Spinal cord (tissue), 10 donors: ENCODE measurements around the gene CARD16. TPM values are rescaled to one million over a fixed set of nuclear protein-coding genes. Genes with fewer than 3 reads are reported as not detected.
"Not testable (repeated sequence)": the region's sequence is repeated elsewhere in the genome, so short reads cannot be mapped to it uniquely, and the experiment has no call there.

Source experiments
- DNase-seq, 6 donors: peaks; one replicate each; pipeline versions ENCODE4 v3.0.0 to v3.0.0-alpha.2; 2013 to 2015; ENCODE audit warnings: low spot score in 6 of 6, low read depth in 4 of 6
- H3K27ac ChIP-seq: one replicate; pipeline ENCODE4 v1.5.1; 2013; ENCODE audit warnings: low read depth, low read length, control low read depth
- H3K27me3 ChIP-seq: one replicate; pipeline ENCODE4 v1.6.1; 2013; ENCODE audit warnings: low read length; ENCODE audit not compliant: control insufficient read depth, insufficient read depth
- H3K36me3 ChIP-seq: one replicate; pipeline ENCODE4 v1.6.1; 2013; ENCODE audit warnings: low read length; ENCODE audit not compliant: control insufficient read depth, insufficient read depth
- H3K4me1 ChIP-seq: one replicate; pipeline ENCODE4 v1.6.1; 2013; ENCODE audit warnings: low read length; ENCODE audit not compliant: control insufficient read depth, insufficient read depth
- H3K4me3 ChIP-seq: one replicate; pipeline ENCODE4 v1.5.1; 2013; ENCODE audit warnings: low read depth, low read length, control low read depth
- H3K9me3 ChIP-seq: one replicate; pipeline ENCODE4 v1.6.1; 2013; ENCODE audit warnings: low read length; ENCODE audit not compliant: control insufficient read depth, insufficient read depth
- WGBS: methylation state at CpG from one replicate; pipeline ENCODE4 v1.1.5; 2013; ENCODE audit warnings: missing lambda C conversion rate; ENCODE audit not compliant: insufficient coverage; 5-methylcytosine and 5-hydroxymethylcytosine counted together
- polyA plus RNA-seq, 2 donors: library from polyadenylated mRNA; unstranded; fragments of 120-200 nt; gene quantifications; one replicate each; pipeline ENCODE4 v1.2.1, GENCODE V29; 2013; ENCODE audit not compliant: insufficient read length in 2 of 2
- total RNA-seq, 2 donors: library from RNA; depleted of rRNA in 1 of 2; stranded (reverse); fragments of 120-200 nt in 1 of 2; fragments of >200 nt in 1 of 2; gene quantifications; one replicate each; pipeline versions ENCODE4 v1.2.3 to v1.2.4, GENCODE V29; 2013 to 2014
- donor health status: healthy.

Gene CARD16
- total and polyA plus RNA-seq, 4 donors = 0.97 to 9.7 (median 3.3) TPM

DNA sequence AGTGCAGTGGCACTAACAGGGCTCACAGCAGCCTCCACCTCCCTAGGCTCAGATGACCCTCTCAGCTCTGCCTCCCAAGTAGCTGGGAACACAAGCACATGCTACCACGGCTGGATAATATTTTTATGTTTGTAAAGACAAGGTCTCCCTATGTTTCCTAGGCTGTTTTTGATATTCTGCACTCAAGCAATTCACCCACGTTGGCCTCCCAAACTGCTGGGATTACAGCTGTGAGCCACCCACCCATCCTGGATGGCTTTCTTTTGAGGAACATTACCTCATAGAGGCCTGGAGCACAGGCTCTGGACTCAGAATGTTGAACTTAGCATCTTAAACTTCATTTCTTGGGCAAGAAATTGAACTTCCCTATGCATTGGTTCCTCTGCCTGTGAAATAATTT is 26.9 kb upstream of the CARD16 start:
- H3K4me3 ChIP-seq, H3K27ac ChIP-seq, DNase-seq, H3K9me3 ChIP-seq, H3K4me1 ChIP-seq, H3K36me3 ChIP-seq, H3K27me3 ChIP-seq: not testable (repeated sequence)
- no CpG with 5 or more reads among the region's 2 CpGs for WGBS

GRCh38 chr11:105071089-105071732 is 26.1 kb upstream of the CARD16 start:
- Histone ChIP-seq H3K4me1 (no peaks in the 10 kb centered on the region), H3K27ac (no peak overlapping the region), H3K36me3 (no peaks in the 10 kb centered on the region), H3K27me3 (no peaks in the 10 kb centered on the region), H3K9me3 (no peaks in the 10 kb centered on the region), H3K4me3 (no peak overlapping the region)
- no peak for DNase-seq
- 84% methylated on average over 2 of the region's 4 CpGs for WGBS

- Histone ChIP-seq H3K4me3 (no peak overlapping the region), H3K4me1 (no peaks in the 10 kb centered on the region), H3K27me3 (no peaks in the 10 kb centered on the region), H3K27ac (no peak overlapping the region), H3K9me3 (no peaks in the 10 kb centered on the region), H3K36me3 (no peaks in the 10 kb centered on the region)
- no peak for DNase-seq
- WGBS = 95% methylated on average over 3 of the region's 4 CpGs
Observed at GRCh38 chr11:105070306-105070705, 25.2 kb upstream of the CARD16 start.

DNA sequence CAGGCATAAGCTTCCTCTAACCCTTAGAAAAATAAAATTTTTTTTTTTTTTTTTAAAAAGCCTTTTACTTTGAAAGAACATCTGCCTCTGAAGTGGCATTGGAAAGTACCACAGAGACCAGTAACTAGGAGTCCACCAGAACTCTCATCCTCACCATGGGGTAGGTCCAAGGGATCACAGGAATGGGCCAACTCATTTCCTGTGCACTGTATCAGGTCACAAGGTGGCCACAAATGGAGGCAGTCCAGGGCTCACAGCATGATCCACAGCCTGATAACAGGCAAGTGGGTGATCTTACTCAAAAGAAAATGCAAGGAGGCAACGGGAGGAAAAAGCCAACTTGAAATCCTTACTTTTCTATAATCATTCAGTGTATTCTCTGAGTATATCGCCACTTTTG is 24.6 kb upstream of the CARD16 start:
- H3K4me3 ChIP-seq, H3K36me3 ChIP-seq, H3K4me1 ChIP-seq, DNase-seq, H3K27ac ChIP-seq, H3K9me3 ChIP-seq, H3K27me3 ChIP-seq: not testable (repeated sequence)
- WGBS = no CpG with 5 or more reads among the region's 2 CpGs

DNA sequence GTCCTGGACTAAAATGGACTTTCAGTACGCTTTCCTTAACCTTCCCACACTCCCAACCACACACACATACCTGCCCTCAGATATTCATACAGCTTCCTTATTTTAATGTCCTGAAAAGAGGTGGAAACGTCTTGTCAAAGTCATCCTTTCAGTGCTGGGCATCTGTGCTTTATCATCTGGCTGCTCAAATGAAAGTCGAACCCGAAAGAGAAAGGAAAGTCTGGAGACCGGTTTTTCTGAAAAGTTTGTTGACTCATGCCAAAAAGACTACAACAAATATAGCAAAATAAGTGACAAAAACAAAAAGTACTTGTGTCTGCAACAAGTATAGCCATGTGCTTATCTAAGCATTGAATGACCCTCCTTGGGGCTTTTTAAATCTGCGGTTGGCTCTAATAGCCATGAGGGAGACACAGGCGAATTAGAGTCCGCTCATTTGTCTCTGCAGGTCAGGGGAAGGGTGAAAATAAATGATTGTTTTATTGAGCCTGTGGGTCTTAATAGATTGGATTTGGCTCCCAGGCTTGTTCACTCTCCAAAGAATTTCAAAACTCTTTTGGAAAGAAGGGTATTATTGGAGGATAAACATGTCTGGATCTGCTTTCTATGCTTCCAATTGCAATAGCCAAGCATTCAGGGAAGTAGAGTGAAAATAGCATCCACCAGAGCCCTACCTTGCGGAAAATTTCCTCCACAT is 18.3 kb upstream of the CARD16 start:
- not testable (repeated sequence) for H3K9me3 ChIP-seq, H3K27me3 ChIP-seq
- 49% methylated on average over 4 of the region's 9 CpGs for WGBS

DNA sequence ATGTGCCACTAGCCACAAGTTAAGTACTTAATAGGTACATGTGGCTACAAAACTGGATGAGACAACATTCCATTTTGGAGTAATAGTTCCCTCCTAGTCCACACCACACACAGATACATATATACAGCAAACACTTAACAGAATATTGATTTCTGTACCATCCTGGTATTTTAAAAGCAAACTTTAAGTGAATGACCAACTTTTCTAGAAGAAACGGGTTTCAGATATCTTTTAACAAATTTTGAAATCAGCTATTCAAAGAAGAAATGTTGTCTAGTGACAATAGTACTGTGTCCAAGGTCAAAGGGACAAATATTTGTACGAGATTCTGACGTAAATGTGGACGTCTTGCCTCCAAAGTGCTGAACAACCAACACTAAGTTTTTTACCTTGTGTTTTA is 12.3 kb upstream of the CARD16 start:
- H3K36me3 ChIP-seq = no peaks in the 10 kb centered on the region
- WGBS = no CpG with 5 or more reads among the region's 4 CpGs
- no peak for DNase-seq
- H3K4me1 ChIP-seq = no peaks in the 10 kb centered on the region
- no peak overlapping the region for H3K4me3 ChIP-seq
- no peaks in the 10 kb centered on the region for H3K27me3 ChIP-seq
- H3K27ac ChIP-seq = no peak overlapping the region
- H3K9me3 ChIP-seq = no peaks in the 10 kb centered on the region

More for the DNA sequence above, 18.3 kb upstream of the CARD16 start:
- H3K4me1 ChIP-seq, H3K36me3 ChIP-seq, H3K27ac ChIP-seq, H3K4me3 ChIP-seq: not testable (repeated sequence)
- peak in 1 of 6 donors; percentile 50 for DNase-seq

- no CpG with 5 or more reads among the region's 1 CpG for WGBS
- Histone ChIP-seq H3K27ac (no peak overlapping the region), H3K36me3 (no peaks in the 10 kb centered on the region)
Observed at GRCh38 chr11:105056446-105056845, 11.3 kb upstream of the CARD16 start.

GRCh38 chr11:105054723-105055493 is 9.8 kb upstream of the CARD16 start:
- DNase-seq = no peak
- H3K27me3 ChIP-seq = no peaks in the 10 kb centered on the region
- no CpG with 5 or more reads among the region's 2 CpGs for WGBS
- no peaks in the 10 kb centered on the region for H3K9me3 ChIP-seq
- H3K4me1 ChIP-seq = no peaks in the 10 kb centered on the region
- no peak overlapping the region for H3K4me3 ChIP-seq
- H3K36me3 ChIP-seq = no peaks in the 10 kb centered on the region
- no peak overlapping the region for H3K27ac ChIP-seq

More at GRCh38 chr11:105056446-105056845, 11.3 kb upstream of the CARD16 start:
- Histone ChIP-seq H3K27me3 (no peaks in the 10 kb centered on the region), H3K9me3 (no peaks in the 10 kb centered on the region), H3K4me1 (no peaks in the 10 kb centered on the region), H3K4me3 (no peak overlapping the region)
- DNase-seq = no peak

GRCh38 chr11:105052487-105052886 is 7.4 kb upstream of the CARD16 start:
- DNase-seq = no peak
- WGBS = no CpG with 5 or more reads among the region's 3 CpGs

More at GRCh38 chr11:105052487-105052886, 7.4 kb upstream of the CARD16 start:
- H3K27me3 ChIP-seq = no peaks in the 10 kb centered on the region
- no peaks in the 10 kb centered on the region for H3K4me1 ChIP-seq
- no peak overlapping the region for H3K27ac ChIP-seq
- no peaks in the 10 kb centered on the region for H3K36me3 ChIP-seq
- no peaks in the 10 kb centered on the region for H3K9me3 ChIP-seq
- no peak overlapping the region for H3K4me3 ChIP-seq
